ENCODE data around the gene RNF151.

- TF ChIP-seq CTCF (IDR thresholded peaks at IDR 0.05), result peak; percentile 80
- TF ChIP-seq EZH2 (IDR thresholded peaks at IDR 0.05; ENCODE audit: borderline replicate concordance, insufficient read depth, low read depth, low read length, poor library complexity, severe bottlenecking), result no peak
These were observed 7.2 kb upstream of the RNF151 start, which contains the start of gene NDUFB10 for GRCh38 chr16:1959269-1960039.

Data from B cell (primary cell).